ENCODE measurements around the gene USP15. TPM values are rescaled to one million over a fixed set of nuclear protein-coding genes. Genes with fewer than 3 reads are reported as not detected.
"Not testable (repeated sequence)": the region's sequence is repeated elsewhere in the genome, so short reads cannot be mapped to it uniquely, and the experiment has no call there.

The USP15 gene
- polyA plus RNA-seq, 1 experiment = 21.9 TPM

GRCh38 chr12:62446754-62447452 is 186.7 kb downstream of the USP15 start:
- Histone ChIP-seq H3K36me3 (ENCODE audit: control insufficient read depth, insufficient read depth, low read length) (no peaks in the 10 kb centered on the region), H3K27me3 (ENCODE audit: control insufficient read depth, insufficient read depth, low read length) (peaks cover 2% of the 10 kb centered on the region; the same call in 1 of the 2 replicates), H3K4me3 (ENCODE audit: low read depth, low read length) (no peak overlapping the region)
- no peak for DNase-seq (ENCODE audit: low read depth)
- POLR2A ChIA-PET = no interaction called here
- TF ChIP-seq, protein P1, sequence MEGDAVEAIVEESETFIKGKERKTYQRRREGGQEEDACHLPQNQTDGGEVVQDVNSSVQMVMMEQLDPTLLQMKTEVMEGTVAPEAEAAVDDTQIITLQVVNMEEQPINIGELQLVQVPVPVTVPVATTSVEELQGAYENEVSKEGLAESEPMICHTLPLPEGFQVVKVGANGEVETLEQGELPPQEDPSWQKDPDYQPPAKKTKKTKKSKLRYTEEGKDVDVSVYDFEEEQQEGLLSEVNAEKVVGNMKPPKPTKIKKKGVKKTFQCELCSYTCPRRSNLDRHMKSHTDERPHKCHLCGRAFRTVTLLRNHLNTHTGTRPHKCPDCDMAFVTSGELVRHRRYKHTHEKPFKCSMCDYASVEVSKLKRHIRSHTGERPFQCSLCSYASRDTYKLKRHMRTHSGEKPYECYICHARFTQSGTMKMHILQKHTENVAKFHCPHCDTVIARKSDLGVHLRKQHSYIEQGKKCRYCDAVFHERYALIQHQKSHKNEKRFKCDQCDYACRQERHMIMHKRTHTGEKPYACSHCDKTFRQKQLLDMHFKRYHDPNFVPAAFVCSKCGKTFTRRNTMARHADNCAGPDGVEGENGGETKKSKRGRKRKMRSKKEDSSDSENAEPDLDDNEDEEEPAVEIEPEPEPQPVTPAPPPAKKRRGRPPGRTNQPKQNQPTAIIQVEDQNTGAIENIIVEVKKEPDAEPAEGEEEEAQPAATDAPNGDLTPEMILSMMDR (IDR thresholded peaks at IDR 0.05; ENCODE audit: insufficient read depth, low read depth, low read length) = no peak
- CTCF ChIA-PET = interaction anchor here (1.1 to 2.7 kb wide), 4 partner anchors 9 to 352 kb away, joined by 3 to 20 read pairs (median 8); no protein-coding TSS in a partner anchor

DNA sequence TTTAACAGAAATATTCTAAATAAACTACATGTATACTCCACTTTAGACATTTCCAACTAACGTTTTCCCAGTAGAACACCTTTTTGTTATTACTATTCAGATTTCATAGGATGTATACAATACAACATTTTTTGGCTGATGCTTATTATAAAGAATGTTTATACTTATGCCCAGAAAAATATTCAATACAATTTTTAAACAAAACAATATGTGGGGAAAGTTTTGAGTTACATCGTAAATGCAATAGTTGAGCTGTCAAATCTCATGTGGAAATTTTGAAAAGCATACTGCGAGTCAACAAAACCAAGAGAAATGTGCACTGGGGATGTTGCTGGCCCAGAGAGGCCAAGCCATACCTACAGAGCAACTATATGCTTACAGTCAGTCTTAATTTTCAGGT is 188.2 kb downstream of the USP15 start:
- TF ChIP-seq, protein P1 (IDR thresholded peaks at IDR 0.05; ENCODE audit: insufficient read depth, low read depth, low read length) = no peak
- CTCF ChIA-PET = interaction anchor here (1.4 to 2.7 kb wide), 3 partner anchors 10 to 350 kb away, joined by 3 to 20 read pairs (median 12); no protein-coding TSS in a partner anchor

DNA sequence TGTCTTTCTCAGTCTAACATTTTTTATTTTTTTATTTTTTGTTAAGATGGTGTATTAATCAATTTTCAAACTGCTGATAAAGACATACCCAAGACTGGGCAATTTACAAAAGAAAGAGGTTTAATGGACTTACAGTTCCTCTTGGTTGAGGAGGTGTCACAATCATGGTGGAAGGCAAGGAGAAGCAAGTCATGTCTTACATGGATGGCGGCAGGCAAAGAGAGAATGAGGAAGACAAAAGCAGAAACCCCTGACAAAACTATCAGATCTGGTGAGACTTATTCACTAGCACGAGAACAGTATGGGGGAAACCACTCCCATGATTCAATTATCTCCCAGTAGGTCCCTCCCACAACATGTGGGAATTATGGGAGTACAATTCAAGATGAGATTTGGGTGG is 195.2 kb downstream of the USP15 start:
- H3K36me3 ChIP-seq (ENCODE audit: control insufficient read depth, insufficient read depth, low read length); H3K27me3 ChIP-seq (ENCODE audit: control insufficient read depth, insufficient read depth, low read length); POLR2A ChIA-PET; H3K4me3 ChIP-seq (ENCODE audit: low read depth, low read length); DNase-seq (ENCODE audit: low read depth): not testable (repeated sequence)
- CTCF ChIA-PET = interaction anchor here (1.2 kb wide), 1 partner anchor 18 kb away, joined by 3 read pairs; no protein-coding TSS in a partner anchor

More for the DNA sequence above, 188.2 kb downstream of the USP15 start:
- no peak for DNase-seq (ENCODE audit: low read depth)
- POLR2A ChIA-PET = no interaction called here
- no peak overlapping the region for H3K4me3 ChIP-seq (ENCODE audit: low read depth, low read length)
- H3K36me3 ChIP-seq (ENCODE audit: control insufficient read depth, insufficient read depth, low read length) = no peaks in the 10 kb centered on the region
- H3K27me3 ChIP-seq (ENCODE audit: control insufficient read depth, insufficient read depth, low read length) = peaks cover 2% of the 10 kb centered on the region; the same call in 1 of the 2 replicates

GRCh38 chr12:62458626-62459025 is 198.4 kb downstream of the USP15 start:
- no peak overlapping the region for H3K4me3 ChIP-seq (ENCODE audit: low read depth, low read length)
- ChIA-PET CTCF (interaction anchor here (1.4 kb wide), 1 partner anchor 23 kb away, joined by 6 read pairs; no protein-coding TSS in a partner anchor), POLR2A (interaction anchor here (0.6 kb wide), 1 partner anchor 145 kb away, joined by 3 read pairs; no protein-coding TSS in a partner anchor)
- H3K36me3 ChIP-seq (ENCODE audit: control insufficient read depth, insufficient read depth, low read length) = no peaks in the 10 kb centered on the region
- TF ChIP-seq, protein P1 (IDR thresholded peaks at IDR 0.05; ENCODE audit: insufficient read depth, low read depth, low read length) = no peak
- no peak for DNase-seq (ENCODE audit: low read depth)
- H3K27me3 ChIP-seq (ENCODE audit: control insufficient read depth, insufficient read depth, low read length) = no peaks in the 10 kb centered on the region

GRCh38 chr12:62459976-62460375 is 199.8 kb downstream of the USP15 start:
- no peak overlapping the region for H3K4me3 ChIP-seq (ENCODE audit: low read depth, low read length)
- CTCF ChIA-PET = no interaction called here
- no peaks in the 10 kb centered on the region for H3K36me3 ChIP-seq (ENCODE audit: control insufficient read depth, insufficient read depth, low read length)
- no peaks in the 10 kb centered on the region for H3K27me3 ChIP-seq (ENCODE audit: control insufficient read depth, insufficient read depth, low read length)
- TF ChIP-seq, protein P1 (IDR thresholded peaks at IDR 0.05; ENCODE audit: insufficient read depth, low read depth, low read length) = no peak
- no peak for DNase-seq (ENCODE audit: low read depth)
- POLR2A ChIA-PET = no interaction called here

GRCh38 chr12:62461171-62461837 is 201.1 kb downstream of the USP15 start:
- CTCF ChIA-PET = interaction anchor here (1.3 to 1.5 kb wide), 2 partner anchors 24 to 26 kb away, joined by 3 to 4 read pairs; no protein-coding TSS in a partner anchor
- H3K4me3 ChIP-seq (ENCODE audit: low read depth, low read length); H3K36me3 ChIP-seq (ENCODE audit: control insufficient read depth, insufficient read depth, low read length); H3K27me3 ChIP-seq (ENCODE audit: control insufficient read depth, insufficient read depth, low read length); DNase-seq (ENCODE audit: low read depth); POLR2A ChIA-PET: not testable (repeated sequence)

DNA sequence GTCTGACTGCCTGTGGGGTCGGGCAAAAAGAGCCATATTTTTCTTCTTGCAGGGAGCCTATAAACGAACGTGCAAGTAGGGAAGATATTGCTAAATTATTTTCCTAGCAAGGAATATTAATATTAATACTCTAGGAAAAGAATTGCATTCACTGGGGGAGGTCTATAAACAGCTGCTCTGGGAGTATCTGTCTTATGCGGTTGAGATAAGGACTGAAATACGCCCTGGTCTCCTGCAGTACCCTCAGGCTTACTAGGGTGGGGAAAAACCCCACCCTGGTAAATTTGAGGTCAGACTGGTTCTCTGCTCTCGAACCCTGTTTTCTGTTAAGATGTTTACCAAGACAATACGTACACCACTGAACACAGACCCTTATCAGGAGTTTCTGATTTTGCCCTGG is 203.0 kb downstream of the USP15 start:
- DNase-seq (ENCODE audit: low read depth); POLR2A ChIA-PET; H3K4me3 ChIP-seq (ENCODE audit: low read depth, low read length); H3K36me3 ChIP-seq (ENCODE audit: control insufficient read depth, insufficient read depth, low read length); H3K27me3 ChIP-seq (ENCODE audit: control insufficient read depth, insufficient read depth, low read length): not testable (repeated sequence)
- CTCF ChIA-PET = interaction anchor here (1.3 kb wide), 1 partner anchor 28 kb away, joined by 5 read pairs; no protein-coding TSS in a partner anchor
